ENCODE measurements around the gene HYI. TPM values are rescaled to one million over a fixed set of nuclear protein-coding genes. Genes with fewer than 3 reads are reported as not detected.
A peak's percentile ranks its signal among the peaks of the same experiment; 100 is the strongest.

The HYI gene
- total and polyA plus RNA-seq, 10 donors, result 23.2 to 67.2 (median 40.7) TPM

GRCh38 chr1:43441166-43441893 is 12.4 kb downstream of the HYI start:
- Histone ChIP-seq H3K4me3 (no peak overlapping the region), H3K9me3 (no peaks in the 10 kb centered on the region), H3K4me1 (peaks cover 0 to 8% (median 0%) of the 10 kb centered on the region in 6 donors), H3K27me3 (replicated peaks in 1 of 7) (no peaks in the 10 kb centered on the region), H3K27ac (no peak overlapping the region), H3K36me3 (peaks cover 4 to 100% (median 81%) of the 10 kb centered on the region in 6 donors)
- intact Hi-C loops (cut with DNase I; ENCODE audit: low total_unique reads), result no loop called here
- peak; percentile 37 for DNase-seq
- no peak for TF ChIP-seq POLR2A (IDR thresholded peaks at IDR 0.05)
- no peak for TF ChIP-seq CTCF (IDR thresholded peaks at IDR 0.05 in 8 of 11, conservative IDR thresholded peaks at IDR 0.05 in 3 of 11)
- peak in 1 of 3 donors; percentile 21 for TF ChIP-seq POLR2AphosphoS5 (IDR thresholded peaks at IDR 0.05)
- 91 to 98% (median 96%) methylated on average over 15 of the region's 15 CpGs for WGBS, 5 donors

GRCh38 chr1:43440358-43440757 is 13.4 kb downstream of the HYI start:
- intact Hi-C loops (cut with DNase I; ENCODE audit: low total_unique reads), result no loop called here
- peaks cover 0 to 100% (median 71%) of the 10 kb centered on the region in 6 donors for H3K36me3 ChIP-seq
- H3K4me3 ChIP-seq, result no peak overlapping the region
- 87 to 94% (median 91%) methylated on average over 7 of the region's 7 CpGs for WGBS, 5 donors
- DNase-seq, result peak; percentile 54
- TF ChIP-seq CTCF (IDR thresholded peaks at IDR 0.05 in 8 of 11, conservative IDR thresholded peaks at IDR 0.05 in 3 of 11), result no peak
- TF ChIP-seq POLR2AphosphoS5 (IDR thresholded peaks at IDR 0.05), result no peak
- TF ChIP-seq POLR2A (IDR thresholded peaks at IDR 0.05), result no peak
- H3K4me1 ChIP-seq, result peaks cover 0 to 17% (median 0%) of the 10 kb centered on the region in 6 donors
- no peaks in the 10 kb centered on the region for H3K27me3 ChIP-seq (replicated peaks in 1 of 7)
- H3K27ac ChIP-seq, result no peak overlapping the region
- H3K9me3 ChIP-seq, result no peaks in the 10 kb centered on the region

GRCh38 chr1:43439781-43440180 is 13.9 kb downstream of the HYI start:
- H3K36me3 ChIP-seq, result peaks cover 0 to 100% (median 67%) of the 10 kb centered on the region in 6 donors
- 95 to 98% (median 97%) methylated on average over 7 of the region's 7 CpGs for WGBS, 5 donors

More at GRCh38 chr1:43439781-43440180, 13.9 kb downstream of the HYI start:
- no peaks in the 10 kb centered on the region for H3K9me3 ChIP-seq
- no peaks in the 10 kb centered on the region for H3K27me3 ChIP-seq (replicated peaks in 1 of 7)
- TF ChIP-seq POLR2AphosphoS5 (IDR thresholded peaks at IDR 0.05), result no peak
- no peak for TF ChIP-seq CTCF (IDR thresholded peaks at IDR 0.05 in 8 of 11, conservative IDR thresholded peaks at IDR 0.05 in 3 of 11)
- TF ChIP-seq POLR2A (IDR thresholded peaks at IDR 0.05), result no peak
- peaks cover 0 to 23% (median 0%) of the 10 kb centered on the region in 6 donors for H3K4me1 ChIP-seq
- DNase-seq, result peak; percentile 33
- H3K27ac ChIP-seq, result no peak overlapping the region
- intact Hi-C loops (cut with DNase I; ENCODE audit: low total_unique reads), result no loop called here
- no peak overlapping the region for H3K4me3 ChIP-seq

Data from spleen (tissue), 11 donors.